ENCODE results near the gene BMP6.

Gene BMP6

GRCh38 chr6:7745942-7746341 is 20.0 kb downstream of the BMP6 start:
- FAIRE-seq: no peak

DNA sequence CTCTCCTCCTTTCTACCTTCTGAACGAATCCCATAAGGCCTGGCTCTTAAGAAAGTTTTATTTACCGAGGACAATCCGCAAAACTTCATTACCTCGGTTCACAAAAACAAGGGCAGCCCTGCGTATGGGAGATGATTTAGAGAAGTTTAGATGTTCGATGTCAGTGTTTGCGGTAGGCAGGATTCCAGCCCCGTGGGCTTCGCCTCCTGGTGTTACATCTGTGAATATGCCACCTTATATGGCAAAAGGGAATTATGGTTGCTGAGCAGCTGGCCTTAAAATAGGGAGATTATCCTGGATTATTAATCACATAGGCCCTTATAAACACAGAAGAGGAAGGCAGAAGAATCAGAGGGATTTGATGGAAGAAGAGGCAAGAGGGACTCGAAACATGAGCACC is 21.1 kb downstream of the BMP6 start:
- FAIRE-seq (no peak), DNase-seq (ENCODE audit: insufficient read length, low spot score) (no peak)

More at GRCh38 chr6:7745942-7746341, 20.0 kb downstream of the BMP6 start:
- DNase-seq (ENCODE audit: insufficient read length, low spot score): no peak

DNA sequence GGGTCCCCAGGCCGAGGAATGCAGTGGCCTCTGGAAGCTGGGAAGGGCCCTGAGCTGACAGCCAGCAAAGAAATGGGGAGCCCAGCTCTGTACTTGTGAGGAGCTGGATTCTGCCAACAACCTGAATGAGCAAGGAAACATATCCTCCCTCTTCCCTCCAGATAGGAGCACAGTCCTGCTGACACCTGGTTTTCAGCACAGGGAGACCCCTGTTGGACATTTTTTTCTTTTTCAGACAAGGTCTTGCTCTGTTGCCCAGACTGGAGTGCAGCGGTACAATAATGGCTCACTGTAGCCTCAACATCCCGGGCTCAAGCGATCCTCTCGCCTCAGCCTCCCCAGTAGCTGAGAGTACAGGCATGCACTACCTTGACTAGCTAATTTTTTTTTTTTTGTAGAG is 21.5 kb downstream of the BMP6 start:
- DNase-seq (ENCODE audit: insufficient read length, low spot score) (no peak), FAIRE-seq (no peak)

- FAIRE-seq: no peak
- no peak for DNase-seq (ENCODE audit: insufficient read length, low spot score)
Observed at GRCh38 chr6:7747901-7748504, 22.1 kb downstream of the BMP6 start.

DNA sequence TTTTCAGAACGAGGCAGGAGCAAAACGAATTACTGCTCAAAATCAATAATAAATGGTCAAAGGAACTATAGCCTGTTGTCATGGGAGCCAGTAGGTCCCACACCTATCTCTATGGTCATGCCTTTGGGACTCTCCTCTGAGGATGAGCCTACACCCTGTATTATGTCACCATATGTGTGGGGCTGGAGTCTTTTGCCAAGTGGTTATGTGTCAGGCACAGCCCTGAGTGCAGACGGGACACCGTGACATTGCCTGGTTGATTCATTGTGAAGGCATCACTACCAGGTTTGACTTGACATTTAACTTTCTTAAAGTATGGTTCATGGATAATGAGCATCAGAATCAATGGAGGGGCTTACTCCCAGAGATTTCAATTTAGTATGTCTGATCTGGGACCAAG is 23.6 kb downstream of the BMP6 start:
- FAIRE-seq (no peak), DNase-seq (ENCODE audit: insufficient read length, low spot score) (no peak)

GRCh38 chr6:7750197-7750596 is 24.3 kb downstream of the BMP6 start:
- FAIRE-seq: no peak
- no peak for DNase-seq (ENCODE audit: insufficient read length, low spot score)

DNA sequence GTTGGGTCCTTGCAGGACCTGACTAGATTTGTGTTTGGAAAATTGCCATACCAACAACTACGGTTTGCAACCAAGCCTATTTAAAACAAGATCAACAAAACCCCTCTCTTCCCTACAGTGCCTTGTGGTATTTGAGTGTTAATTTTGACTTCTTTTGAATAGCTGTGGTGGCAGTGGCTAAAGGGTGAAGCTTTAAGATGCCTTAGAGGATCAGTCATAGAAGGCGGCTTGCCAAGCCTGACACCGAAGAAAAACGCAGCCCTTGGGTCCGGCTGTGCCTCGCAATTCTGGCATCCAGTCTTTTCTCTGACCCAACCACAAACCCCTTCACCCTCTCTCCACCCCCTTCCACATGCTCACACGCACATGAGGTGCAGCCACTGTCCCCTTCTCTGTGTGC is 32.6 kb downstream of the BMP6 start:
- FAIRE-seq (no peak), DNase-seq (ENCODE audit: insufficient read length, low spot score) (no peak)

DNA sequence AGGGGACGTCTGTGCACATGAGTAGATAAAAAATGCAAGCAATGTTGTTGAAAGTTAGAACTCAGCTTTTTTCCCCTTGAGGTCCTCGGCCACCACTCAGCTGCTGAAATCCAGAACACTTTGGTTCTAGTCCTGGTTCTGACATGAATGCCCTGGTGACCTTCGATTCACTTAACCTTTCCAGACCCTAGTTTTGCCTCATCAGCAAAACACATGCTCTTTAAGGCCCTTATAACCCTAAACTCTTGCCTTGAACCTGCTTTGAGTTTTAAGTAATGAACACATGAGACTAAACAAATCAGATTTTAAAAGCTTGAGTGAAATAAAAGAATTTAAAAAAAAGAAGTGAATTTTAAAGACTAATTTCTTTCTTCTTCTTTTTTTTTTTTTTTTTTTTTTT is 33.4 kb downstream of the BMP6 start:
- DNase-seq (ENCODE audit: insufficient read length, low spot score): no peak
- FAIRE-seq: no peak

GRCh38 chr6:7761051-7761450 is 35.2 kb downstream of the BMP6 start:
- FAIRE-seq (no peak), DNase-seq (ENCODE audit: insufficient read length, low spot score) (no peak)

- no peak for DNase-seq (ENCODE audit: insufficient read length, low spot score)
- no peak for FAIRE-seq
Observed at GRCh38 chr6:7762760-7763159, 36.9 kb downstream of the BMP6 start.

- DNase-seq (ENCODE audit: insufficient read length, low spot score) (no peak), FAIRE-seq (no peak)
Observed at GRCh38 chr6:7763881-7764280, 38.0 kb downstream of the BMP6 start.

DNA sequence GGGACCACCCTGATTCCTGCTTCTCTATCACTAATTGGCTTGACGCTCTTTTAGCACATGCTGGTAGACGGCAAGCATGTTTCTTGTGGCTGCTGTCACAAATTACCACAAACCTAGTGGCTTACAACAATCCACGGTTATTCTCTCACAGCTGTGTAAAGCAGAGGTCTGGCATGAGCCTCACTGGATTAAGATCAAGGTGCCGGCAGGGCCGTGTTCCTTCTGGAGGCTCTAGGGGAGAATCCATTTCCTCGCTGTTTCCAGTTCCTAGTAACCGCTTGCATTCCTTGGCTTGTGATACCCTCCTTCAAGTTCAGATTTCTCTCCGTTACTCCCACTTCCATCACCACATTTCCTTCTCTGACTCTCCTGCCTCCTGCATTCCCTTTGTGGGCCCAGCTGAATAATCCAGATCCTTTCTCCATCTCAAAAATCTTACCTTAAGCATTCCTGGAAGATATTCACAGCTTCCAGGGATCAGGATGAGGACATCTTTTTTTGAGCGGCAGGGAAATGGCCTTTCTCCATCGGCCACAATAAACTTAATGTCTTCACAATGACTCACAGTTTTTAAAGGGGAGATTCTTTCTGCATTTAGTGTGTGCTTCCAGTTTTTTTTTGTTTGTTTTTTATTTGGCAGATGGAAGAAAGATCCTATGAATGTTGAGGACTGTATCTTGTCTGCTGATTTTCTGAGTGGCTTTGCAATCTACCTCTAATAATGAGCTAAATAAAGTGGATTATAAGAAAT is 39.9 kb downstream of the BMP6 start:
- FAIRE-seq: no peak

DNA sequence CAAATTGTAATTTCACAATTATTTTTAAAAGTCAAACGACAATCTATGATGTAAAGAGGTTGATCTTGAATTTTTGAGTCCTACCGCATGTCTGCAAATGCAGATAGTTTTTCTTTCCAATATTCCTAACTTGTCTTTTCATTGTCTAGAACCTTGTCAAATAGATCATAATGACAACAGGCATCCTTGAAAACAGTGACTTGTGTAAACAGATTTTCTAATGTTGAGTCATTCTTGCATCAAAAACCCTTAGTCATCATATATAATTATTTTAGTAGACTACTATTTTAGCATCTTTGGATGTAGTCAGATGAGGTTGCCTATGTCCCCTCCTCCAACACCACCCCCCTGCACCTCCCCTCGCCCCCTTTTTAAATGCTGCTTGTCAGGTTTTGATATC is 43.8 kb downstream of the BMP6 start:
- FAIRE-seq: no peak
- no peak for DNase-seq (ENCODE audit: insufficient read length, low spot score)

More for the DNA sequence above, 39.9 kb downstream of the BMP6 start:
- DNase-seq (ENCODE audit: insufficient read length, low spot score): no peak

GRCh38 chr6:7770111-7770510 is 44.2 kb downstream of the BMP6 start:
- no peak for FAIRE-seq
- no peak for DNase-seq (ENCODE audit: insufficient read length, low spot score)

DNA sequence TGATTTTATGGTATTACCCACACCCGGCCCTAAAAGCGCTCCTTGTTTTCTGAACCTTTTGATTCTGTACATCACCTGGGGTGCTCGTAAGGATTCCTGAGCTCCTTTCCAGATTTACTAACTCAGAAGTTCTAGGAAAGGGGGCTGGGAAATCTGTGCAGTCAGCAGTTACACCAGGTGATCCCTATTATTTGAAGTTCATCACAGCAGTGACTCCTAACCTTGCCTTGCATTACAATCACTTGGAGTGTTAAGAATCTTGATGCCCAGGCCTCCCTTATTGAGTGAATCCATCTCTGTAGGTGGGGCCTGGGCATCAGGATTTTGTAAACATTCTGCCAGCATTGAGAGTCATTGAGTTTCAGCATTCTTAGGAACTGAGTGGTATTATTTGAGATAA is 44.7 kb downstream of the BMP6 start:
- FAIRE-seq (no peak), DNase-seq (ENCODE audit: insufficient read length, low spot score) (no peak)

GRCh38 chr6:7773322-7773721 is 47.4 kb downstream of the BMP6 start:
- DNase-seq (ENCODE audit: insufficient read length, low spot score): no peak
- no peak for FAIRE-seq

DNA sequence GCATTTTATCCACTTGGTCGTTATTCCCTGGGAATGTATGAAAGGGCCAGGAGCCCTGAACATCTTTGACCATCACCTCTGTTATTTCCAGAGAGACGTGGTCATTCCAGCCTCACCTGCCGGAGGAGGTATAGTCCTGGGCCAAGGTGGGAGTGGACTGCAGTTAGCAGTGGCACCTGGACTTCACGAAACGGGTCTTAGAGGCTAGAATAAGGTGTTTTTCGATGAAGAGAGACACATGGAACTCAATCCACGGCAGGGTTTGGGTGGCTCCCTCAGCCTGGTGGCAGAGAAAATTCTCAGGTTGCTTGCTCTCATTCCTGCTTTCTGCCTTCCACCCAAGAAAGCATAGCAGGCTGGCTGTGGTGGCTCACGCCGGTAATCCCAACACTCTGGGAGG is 48.0 kb downstream of the BMP6 start:
- DNase-seq (ENCODE audit: insufficient read length, low spot score) (no peak), FAIRE-seq (no peak)

DNA sequence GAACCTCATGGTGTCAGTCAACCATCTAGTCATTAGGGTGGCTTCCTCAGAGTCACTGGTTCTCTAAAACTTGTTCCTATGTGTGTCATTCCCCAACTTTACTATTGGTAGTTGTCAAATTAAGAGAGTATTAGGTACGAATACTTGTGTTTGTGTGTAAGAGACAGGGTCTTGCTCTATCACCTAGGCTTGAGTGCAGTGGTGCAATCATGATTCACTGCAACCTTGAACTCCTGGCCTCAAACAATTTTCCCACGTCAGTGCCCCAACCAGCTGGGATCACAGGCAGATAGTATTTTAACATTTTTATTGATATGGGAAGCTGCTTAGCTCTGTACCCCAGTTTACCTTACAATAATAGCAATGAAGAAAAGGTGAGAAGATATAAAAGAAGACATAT is 50.6 kb downstream of the BMP6 start:
- no peak for DNase-seq (ENCODE audit: insufficient read length, low spot score)
- FAIRE-seq: no peak

GRCh38 chr6:7777074-7777473 is 51.2 kb downstream of the BMP6 start:
- FAIRE-seq (no peak), DNase-seq (ENCODE audit: insufficient read length, low spot score) (no peak)

DNA sequence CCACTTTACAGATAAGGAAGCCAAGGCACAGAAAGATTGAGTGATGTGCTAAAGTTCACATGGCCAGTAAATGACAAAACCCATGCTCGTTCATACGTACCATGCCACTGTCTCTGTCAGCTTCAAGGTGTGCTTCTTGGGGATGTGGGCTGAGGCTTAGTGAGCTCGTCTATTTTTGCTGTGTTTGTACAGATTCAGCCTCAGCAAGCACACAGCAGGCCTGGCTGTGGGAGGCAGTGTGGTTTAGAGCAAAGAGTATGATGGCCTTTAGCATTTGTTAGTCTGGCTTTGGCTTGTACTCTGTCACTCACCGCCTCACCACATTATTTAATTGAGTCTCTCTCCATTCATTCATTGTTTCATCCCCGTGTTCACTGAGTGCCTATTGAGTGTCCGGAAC is 55.3 kb downstream of the BMP6 start:
- no peak for FAIRE-seq

DNA sequence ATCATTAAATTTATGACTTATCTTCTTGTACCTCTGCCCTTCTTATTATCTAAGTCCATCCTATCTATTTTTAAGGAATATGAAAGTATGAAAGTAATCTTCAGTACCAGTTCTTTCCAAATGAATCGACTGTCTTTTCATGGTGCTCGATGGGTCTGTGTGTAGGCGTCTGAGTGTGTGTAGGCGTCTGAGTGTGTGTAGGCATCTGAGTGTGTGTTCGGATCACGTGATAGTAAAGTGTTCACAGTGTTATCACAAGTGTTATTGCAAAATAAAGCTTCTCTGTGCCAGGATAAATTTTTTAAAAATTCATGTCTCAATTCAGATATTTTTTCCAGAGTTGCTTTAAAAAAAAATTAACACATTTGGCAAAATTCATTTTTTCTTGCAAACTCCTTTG is 58.3 kb downstream of the BMP6 start:
- DNase-seq (ENCODE audit: insufficient read length, low spot score): no peak
- no peak for FAIRE-seq

More for the DNA sequence above, 55.3 kb downstream of the BMP6 start:
- DNase-seq (ENCODE audit: insufficient read length, low spot score): no peak

DNA sequence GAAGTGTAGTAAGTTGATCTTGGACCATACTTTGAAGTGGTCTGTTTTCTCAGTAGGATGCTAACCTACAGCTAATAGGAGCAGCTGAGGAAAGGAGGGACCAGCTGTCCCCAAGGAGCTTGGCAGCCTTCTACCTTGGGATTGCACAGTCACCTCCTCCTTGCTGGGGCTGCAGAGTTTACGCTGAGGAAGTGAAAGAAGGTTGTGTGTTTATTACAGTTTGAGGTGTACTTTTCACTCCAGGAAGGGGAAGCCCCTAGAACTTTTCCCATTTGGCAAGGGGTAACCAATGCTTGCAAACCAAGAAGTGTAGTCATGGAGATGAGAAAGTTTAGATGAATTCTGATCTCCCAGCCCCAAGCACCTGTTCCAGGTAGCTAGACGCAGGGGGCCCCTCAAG is 58.8 kb downstream of the BMP6 start:
- no peak for DNase-seq (ENCODE audit: insufficient read length, low spot score)
- FAIRE-seq: no peak
